NK-92 (cell line): ENCODE results near the gene ALDH3B1.

ENCODE experiments used
- DNase-seq: peaks from one replicate; lab custom pipeline; 2025; ENCODE audit not compliant: unreplicated experiment; lab: John Stamatoyannopoulos, UW

ALDH3B1 gene

GRCh38 chr11:68013611-68014156, 3.6 kb downstream of the ALDH3B1 start:
- DNase-seq: no peak

- DNase-seq: no peak
Observed at GRCh38 chr11:68014157-68014946, 4.2 kb downstream of the ALDH3B1 start.

GRCh38 chr11:68014947-68015447, 4.9 kb downstream of the ALDH3B1 start:
- no peak for DNase-seq

DNA sequence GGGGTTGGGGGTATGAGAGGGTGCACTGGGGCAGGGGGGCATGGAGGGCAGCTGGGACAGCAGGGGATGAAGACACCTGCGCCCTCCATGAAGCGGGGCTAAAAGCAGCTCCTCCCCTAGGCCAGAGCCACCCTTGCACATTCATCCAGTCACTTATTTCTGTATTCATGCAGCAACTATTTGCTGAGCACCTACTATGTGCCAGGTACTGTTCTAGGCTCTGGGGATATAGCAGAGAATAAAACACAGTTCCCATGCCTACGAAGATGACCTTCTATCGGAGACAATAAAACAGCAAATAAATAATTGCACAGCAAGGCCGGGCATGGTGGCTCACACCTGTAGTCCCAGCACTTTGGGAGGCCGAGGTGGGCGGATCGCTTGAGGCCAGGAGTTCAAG, 5.3 kb downstream of the ALDH3B1 start:
- no peak for DNase-seq

- no peak for DNase-seq
Observed at GRCh38 chr11:68016161-68016903, 6.2 kb downstream of the ALDH3B1 start.

DNA sequence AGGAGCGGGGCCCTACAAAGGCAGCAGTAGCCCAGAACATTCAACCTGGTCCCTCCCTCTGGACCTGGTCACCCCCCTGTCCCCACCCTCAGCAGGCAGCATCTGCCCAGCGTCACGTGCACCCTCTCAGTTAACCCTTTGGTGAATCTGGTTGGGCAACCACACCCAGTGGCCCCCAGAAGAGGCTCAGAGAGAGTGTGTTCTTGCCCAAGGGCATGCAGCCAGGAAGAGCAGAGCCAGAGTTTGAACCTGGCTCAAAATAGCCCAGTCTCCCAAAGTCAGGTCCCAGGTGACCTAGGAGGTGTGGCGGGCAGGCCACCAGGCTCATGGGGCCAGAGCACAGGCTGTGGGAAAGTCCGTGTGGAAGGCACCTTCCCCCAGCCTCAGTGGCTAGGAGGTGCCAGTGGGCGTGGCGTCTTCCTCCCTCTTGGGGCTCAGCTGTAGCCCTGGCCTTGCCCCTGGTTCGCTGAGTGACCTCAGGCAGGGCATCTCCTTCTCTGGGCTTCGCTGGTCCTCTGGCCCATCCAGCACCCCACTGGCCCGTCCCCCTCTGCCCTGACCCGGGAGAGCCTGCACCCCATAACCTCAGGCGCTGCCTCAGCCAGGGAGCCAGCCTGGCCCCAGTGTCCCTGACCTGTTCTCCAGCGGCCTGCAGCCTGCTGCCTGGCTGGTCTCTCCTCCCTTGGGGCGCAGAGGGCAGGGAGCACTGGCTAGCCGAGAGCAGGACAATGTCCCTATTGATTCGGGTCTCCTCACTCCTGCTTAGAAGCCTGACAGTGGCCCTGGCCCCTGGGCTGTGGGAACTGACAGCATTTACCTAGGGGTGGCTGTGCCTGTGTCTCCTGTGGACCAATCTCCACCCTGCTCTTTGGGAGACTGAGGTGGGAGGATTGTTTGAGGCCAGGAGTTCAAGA, 7.0 kb downstream of the ALDH3B1 start:
- no peak for DNase-seq

GRCh38 chr11:68017980-68018729, 8.0 kb downstream of the ALDH3B1 start:
- DNase-seq: no peak

DNA sequence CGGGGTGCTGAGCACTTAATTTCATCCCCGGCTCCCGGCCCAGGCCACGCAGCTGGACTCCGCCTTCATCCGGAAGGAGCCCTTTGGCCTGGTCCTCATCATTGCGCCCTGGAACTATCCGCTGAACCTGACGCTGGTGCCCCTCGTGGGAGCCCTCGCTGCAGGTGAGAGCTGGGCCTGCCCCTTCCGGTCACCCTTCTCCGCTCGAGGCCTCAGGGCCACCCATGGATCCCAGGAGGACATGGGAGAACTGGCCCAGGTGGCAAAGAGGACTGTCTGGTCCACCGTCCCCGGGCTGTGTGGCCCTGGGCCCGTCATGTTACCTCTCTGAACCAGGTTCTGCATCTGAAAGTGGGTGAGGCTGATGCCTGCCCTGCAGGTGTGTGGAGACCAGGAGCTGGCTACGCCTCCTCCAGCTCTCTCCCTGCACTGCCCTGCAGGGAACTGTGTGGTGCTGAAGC, 8.6 kb downstream of the ALDH3B1 start:
- no peak for DNase-seq

DNA sequence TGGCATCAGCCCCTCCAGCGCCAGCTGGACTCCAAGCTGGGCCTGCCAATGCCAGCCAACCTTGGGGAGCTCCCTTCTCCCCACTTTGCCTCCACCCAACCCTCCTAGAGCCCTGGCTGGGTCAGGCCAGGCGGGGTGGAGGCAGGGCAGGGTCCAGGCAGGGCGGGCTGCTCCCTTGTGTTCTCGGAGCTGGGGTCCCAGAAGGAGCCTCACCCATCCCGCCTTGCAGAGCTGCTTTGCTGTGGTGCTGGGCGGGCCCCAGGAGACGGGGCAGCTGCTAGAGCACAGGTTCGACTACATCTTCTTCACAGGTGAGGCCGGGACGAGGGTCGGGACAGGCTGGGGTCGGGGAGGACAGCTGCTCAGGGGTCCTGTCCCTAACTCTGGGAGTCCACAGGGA, 9.4 kb downstream of the ALDH3B1 start:
- no peak for DNase-seq

- DNase-seq: no peak
Observed at GRCh38 chr11:68020575-68020974, 10.4 kb downstream of the ALDH3B1 start.

GRCh38 chr11:68021167-68021787, 11.2 kb downstream of the ALDH3B1 start:
- no peak for DNase-seq

GRCh38 chr11:68022531-68022930, 12.4 kb downstream of the ALDH3B1 start:
- DNase-seq: no peak

- DNase-seq: no peak
Observed at GRCh38 chr11:68024508-68024907, 14.4 kb downstream of the ALDH3B1 start.

GRCh38 chr11:68025047-68025446, 14.9 kb downstream of the ALDH3B1 start:
- no peak for DNase-seq

GRCh38 chr11:68026391-68027105, 16.4 kb downstream of the ALDH3B1 start:
- DNase-seq: no peak

GRCh38 chr11:68027667-68028066, 17.5 kb downstream of the ALDH3B1 start:
- DNase-seq: no peak

DNA sequence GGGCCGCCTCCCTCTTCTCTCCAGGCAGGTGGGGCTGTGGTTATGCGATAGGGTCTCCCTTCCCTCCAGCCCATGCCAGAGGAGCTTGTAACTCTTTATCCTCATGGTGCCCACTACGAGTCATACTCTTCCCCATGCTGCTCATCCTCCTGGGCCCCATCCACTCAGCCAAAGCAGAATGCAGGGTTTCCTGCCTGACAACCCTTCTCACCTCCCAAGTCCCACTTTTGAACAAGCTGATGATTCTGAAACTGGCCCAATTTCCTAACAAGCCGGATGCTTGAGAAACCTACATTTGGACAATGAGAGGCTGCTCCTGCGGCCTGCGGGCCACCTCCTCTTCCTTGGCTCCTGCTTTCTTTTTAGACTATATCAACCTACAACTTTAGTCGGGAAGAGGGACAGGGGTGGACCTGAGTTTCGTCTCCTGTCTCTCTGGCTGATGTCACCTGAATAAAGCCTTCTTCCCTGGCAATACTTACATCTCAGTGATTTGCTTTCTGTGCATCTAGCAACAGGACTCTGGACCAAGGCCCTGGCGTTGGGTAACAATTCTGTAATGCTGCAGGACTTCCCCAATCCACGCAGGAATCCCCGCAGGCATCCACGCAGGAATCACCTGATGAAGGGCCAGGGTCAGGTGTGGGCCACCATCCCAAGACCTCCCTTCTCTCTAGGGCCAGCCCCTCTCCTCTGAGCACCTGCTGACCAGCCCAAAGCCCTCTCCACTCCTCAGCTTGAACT, 18.8 kb downstream of the ALDH3B1 start:
- no peak for DNase-seq
